ENCODE measurements around the gene TPSD1. TPM values are rescaled to one million over a fixed set of nuclear protein-coding genes. Genes with fewer than 3 reads are reported as not detected.
A peak's percentile ranks its signal among the peaks of the same experiment; 100 is the strongest.

Gene TPSD1
- total and polyA plus RNA-seq, 7 donors: 0.09 to 0.90 (median 0.19) TPM; not detected in 3

GRCh38 chr16:1297018-1297696 lies 41.3 kb downstream of the TPSD1 start:
- no peaks in the 10 kb centered on the region for H3K9me3 ChIP-seq
- peak overlapping the region; percentile 90 for H3K27ac ChIP-seq
- peaks cover 15% of the 10 kb centered on the region for H3K4me1 ChIP-seq
- H3K4me3 ChIP-seq: peak overlapping the region; percentile 4
- WGBS, 3 donors: 26 to 34% (median 27%) methylated on average over 6 of the region's 6 CpGs
- H3K36me3 ChIP-seq (ENCODE audit: insufficient read depth in 1 of 2, low read depth in 1 of 2): no peaks in the 10 kb centered on the region
- intact Hi-C loops (cut with DNase I): no loop called here
- peak; percentile 92 to 95 (median 94) for ATAC-seq
- TF ChIP-seq CTCF (IDR thresholded peaks at IDR 0.05): no peak
- peaks cover 0 to 46% (median 11%) of the 10 kb centered on the region in 3 donors for H3K27me3 ChIP-seq (ENCODE audit: insufficient read depth in 3 of 3, low read length in 2 of 3)
- no peak for DNase-seq

- Histone ChIP-seq H3K4me1 (peaks cover 15% of the 10 kb centered on the region), H3K4me3 (no peak overlapping the region), H3K27me3 (ENCODE audit: insufficient read depth in 3 of 3, low read length in 2 of 3) (peaks cover 0 to 51% (median 9%) of the 10 kb centered on the region in 3 donors), H3K36me3 (ENCODE audit: insufficient read depth in 1 of 2, low read depth in 1 of 2) (no peaks in the 10 kb centered on the region), H3K9me3 (no peaks in the 10 kb centered on the region), H3K27ac (no peak overlapping the region)
- DNase-seq (no peak), ATAC-seq (no peak)
- no peak for TF ChIP-seq CTCF (IDR thresholded peaks at IDR 0.05)
- intact Hi-C loops (cut with DNase I): no loop called here
- WGBS, 3 donors: 90 to 92% (median 91%) methylated on average over 14 of the region's 14 CpGs
Observed at GRCh38 chr16:1298406-1298805, 42.5 kb downstream of the TPSD1 start.

GRCh38 chr16:1299012-1299867 lies 43.4 kb downstream of the TPSD1 start:
- no peak for TF ChIP-seq CTCF (IDR thresholded peaks at IDR 0.05)

GRCh38 chr16:1299868-1300203 lies 44.0 kb downstream of the TPSD1 start:
- intact Hi-C loops (cut with DNase I): no loop called here
- H3K4me3 ChIP-seq: no peak overlapping the region

More at GRCh38 chr16:1299012-1299867, 43.4 kb downstream of the TPSD1 start:
- no peak for DNase-seq
- peaks cover 0 to 44% (median 8%) of the 10 kb centered on the region in 3 donors for H3K27me3 ChIP-seq (ENCODE audit: insufficient read depth in 3 of 3, low read length in 2 of 3)
- no peak for ATAC-seq
- no peak overlapping the region for H3K4me3 ChIP-seq
- no peaks in the 10 kb centered on the region for H3K36me3 ChIP-seq (ENCODE audit: insufficient read depth in 1 of 2, low read depth in 1 of 2)
- intact Hi-C loops (cut with DNase I): no loop called here
- 52 to 57% (median 52%) methylated on average over 31 of the region's 31 CpGs for WGBS, 3 donors
- H3K9me3 ChIP-seq: no peaks in the 10 kb centered on the region
- H3K27ac ChIP-seq: no peak overlapping the region
- H3K4me1 ChIP-seq: peaks cover 15% of the 10 kb centered on the region

More at GRCh38 chr16:1299868-1300203, 44.0 kb downstream of the TPSD1 start:
- no peak for DNase-seq
- H3K27ac ChIP-seq: no peak overlapping the region
- H3K9me3 ChIP-seq: no peaks in the 10 kb centered on the region
- 67 to 75% (median 69%) methylated on average over 12 of the region's 12 CpGs for WGBS, 3 donors
- peaks cover 0 to 43% (median 6%) of the 10 kb centered on the region in 3 donors for H3K27me3 ChIP-seq (ENCODE audit: insufficient read depth in 3 of 3, low read length in 2 of 3)
- TF ChIP-seq CTCF (IDR thresholded peaks at IDR 0.05): no peak
- ATAC-seq: no peak
- peaks cover 15% of the 10 kb centered on the region for H3K4me1 ChIP-seq
- no peaks in the 10 kb centered on the region for H3K36me3 ChIP-seq (ENCODE audit: insufficient read depth in 1 of 2, low read depth in 1 of 2)

All from psoas muscle (tissue), 8 donors.